ENCODE results near the gene COG1. TPM values are rescaled to one million over a fixed set of nuclear protein-coding genes. Genes with fewer than 3 reads are reported as not detected.

COG1 gene
- total and polyA plus RNA-seq, 11 donors: 20.2 to 78.7 (median 55.1) TPM

DNA sequence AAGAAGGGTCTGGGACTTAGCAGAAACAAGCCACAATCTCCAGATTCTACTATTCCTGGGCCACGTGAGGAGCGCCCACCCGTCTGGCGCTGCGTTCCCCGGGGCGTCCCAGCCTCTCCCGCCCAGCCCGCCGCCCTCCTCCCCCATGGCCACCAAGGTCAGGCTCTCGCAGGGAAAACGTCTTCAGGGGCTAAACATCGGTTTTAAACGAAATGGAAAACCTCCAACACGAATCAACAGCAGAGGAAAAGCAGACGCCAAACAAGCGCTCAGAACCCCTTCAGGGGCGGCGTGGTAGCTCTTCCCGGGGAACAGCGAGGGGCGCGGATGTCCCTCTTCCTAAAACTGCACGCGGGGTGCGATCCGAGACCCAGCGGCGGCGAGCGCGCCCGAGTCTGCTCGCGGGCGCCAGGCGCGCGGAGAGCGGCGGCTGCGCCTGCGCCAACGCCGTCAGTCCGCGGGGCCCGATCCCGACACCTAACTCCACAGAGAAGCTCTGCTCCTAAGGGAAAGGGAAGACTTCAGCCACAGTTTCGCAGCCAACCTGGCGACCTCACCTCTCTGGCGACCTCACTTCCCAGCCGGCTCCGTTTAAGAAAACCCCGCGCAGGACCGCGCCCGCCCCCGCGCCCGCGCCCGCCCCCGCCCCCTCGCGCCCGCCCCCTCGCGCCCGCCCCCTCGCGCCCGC is 505 bp upstream of the COG1 start:
- Histone ChIP-seq H3K36me3 (peaks cover 0 to 17% (median 12%) of the 10 kb centered on the region in 9 donors), H3K27me3 (no peaks in the 10 kb centered on the region), H3K4me1 (peaks cover 0 to 28% (median 16%) of the 10 kb centered on the region in 12 donors), H3K9me3 (no peaks in the 10 kb centered on the region), H3K4me3 (peak overlapping the region; percentile 44 to 100 (median 96)), H3K27ac (peak overlapping the region; percentile 67 to 94 (median 88))
- TF ChIP-seq, protein P1, sequence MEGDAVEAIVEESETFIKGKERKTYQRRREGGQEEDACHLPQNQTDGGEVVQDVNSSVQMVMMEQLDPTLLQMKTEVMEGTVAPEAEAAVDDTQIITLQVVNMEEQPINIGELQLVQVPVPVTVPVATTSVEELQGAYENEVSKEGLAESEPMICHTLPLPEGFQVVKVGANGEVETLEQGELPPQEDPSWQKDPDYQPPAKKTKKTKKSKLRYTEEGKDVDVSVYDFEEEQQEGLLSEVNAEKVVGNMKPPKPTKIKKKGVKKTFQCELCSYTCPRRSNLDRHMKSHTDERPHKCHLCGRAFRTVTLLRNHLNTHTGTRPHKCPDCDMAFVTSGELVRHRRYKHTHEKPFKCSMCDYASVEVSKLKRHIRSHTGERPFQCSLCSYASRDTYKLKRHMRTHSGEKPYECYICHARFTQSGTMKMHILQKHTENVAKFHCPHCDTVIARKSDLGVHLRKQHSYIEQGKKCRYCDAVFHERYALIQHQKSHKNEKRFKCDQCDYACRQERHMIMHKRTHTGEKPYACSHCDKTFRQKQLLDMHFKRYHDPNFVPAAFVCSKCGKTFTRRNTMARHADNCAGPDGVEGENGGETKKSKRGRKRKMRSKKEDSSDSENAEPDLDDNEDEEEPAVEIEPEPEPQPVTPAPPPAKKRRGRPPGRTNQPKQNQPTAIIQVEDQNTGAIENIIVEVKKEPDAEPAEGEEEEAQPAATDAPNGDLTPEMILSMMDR (IDR thresholded peaks at IDR 0.05): peak in 1 of 12 donors; percentile 12
- peak in 1 of 2 donors; percentile 11 for TF ChIP-seq POLR2A (IDR thresholded peaks at IDR 0.05)
- ATAC-seq (peak; percentile 52 to 83 (median 76)), DNase-seq (peak; percentile 57 to 83 (median 66))
- 0 to 1% (median 0%) methylated on average over 23 to 69 of the region's 74 CpGs for WGBS, 4 donors
- intact Hi-C loops (cut with DNase I): loop anchor here in 8 of 10 donors (1.0 to 5.0 kb wide), 7 partner anchors 38 to 465 kb away; partner anchors contain the start of gene SLC39A11 (in 1 of the 8)

DNA sequence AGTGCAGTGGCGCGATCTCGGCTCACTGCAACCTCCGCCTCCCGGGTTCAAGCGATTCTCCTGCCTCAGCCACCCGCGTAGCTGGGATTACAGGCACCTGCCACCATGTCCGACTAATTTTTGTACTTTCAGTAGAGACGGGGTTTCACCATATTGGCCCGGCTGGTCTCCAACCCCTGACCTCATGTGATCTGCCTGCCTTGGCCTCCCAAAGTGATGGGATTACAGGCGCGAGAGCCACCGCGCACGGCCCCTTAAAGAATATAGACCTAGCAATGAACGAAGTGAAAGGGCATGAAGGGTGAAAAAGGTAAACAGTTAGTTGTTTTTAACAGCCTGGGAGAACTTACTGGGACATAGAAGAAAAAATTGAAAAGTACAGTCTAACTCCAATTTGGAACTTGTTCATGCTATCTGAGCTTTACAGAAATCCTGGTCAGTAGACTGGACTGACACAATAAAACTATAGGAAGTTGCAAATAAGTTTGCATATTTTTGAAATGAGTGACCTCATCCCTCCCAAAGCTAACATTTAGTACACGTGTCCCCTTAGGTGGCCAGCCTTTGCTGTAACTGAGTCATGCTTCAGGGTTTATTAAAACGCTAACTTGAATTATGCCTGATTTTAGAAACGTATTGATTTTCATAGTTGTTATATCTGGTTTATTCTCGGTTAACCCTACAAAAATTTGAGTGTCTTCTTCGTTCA is 1.8 kb downstream of the COG1 start:
- H3K9me3 ChIP-seq: no peaks in the 10 kb centered on the region
- peak overlapping the region in 1 of 12 donors; percentile 4 for H3K4me3 ChIP-seq
- no peak overlapping the region for H3K27ac ChIP-seq
- TF ChIP-seq, protein P1 (IDR thresholded peaks at IDR 0.05): no peak
- no peak for TF ChIP-seq POLR2A (IDR thresholded peaks at IDR 0.05)
- ATAC-seq (no peak), DNase-seq (no peak)
- intact Hi-C loops (cut with DNase I): loop anchor here in 8 of 10 donors (5.0 kb wide), 5 partner anchors 38 to 467 kb away; partner anchors contain the start of gene SLC39A11 (in 1 of the 8)
- peaks cover 0 to 28% (median 16%) of the 10 kb centered on the region in 12 donors for H3K4me1 ChIP-seq
- H3K36me3 ChIP-seq: peaks cover 0 to 40% (median 35%) of the 10 kb centered on the region in 9 donors
- WGBS, 4 donors: 85 to 93% (median 91%) methylated on average over 22 of the region's 22 CpGs
- no peaks in the 10 kb centered on the region for H3K27me3 ChIP-seq

DNA sequence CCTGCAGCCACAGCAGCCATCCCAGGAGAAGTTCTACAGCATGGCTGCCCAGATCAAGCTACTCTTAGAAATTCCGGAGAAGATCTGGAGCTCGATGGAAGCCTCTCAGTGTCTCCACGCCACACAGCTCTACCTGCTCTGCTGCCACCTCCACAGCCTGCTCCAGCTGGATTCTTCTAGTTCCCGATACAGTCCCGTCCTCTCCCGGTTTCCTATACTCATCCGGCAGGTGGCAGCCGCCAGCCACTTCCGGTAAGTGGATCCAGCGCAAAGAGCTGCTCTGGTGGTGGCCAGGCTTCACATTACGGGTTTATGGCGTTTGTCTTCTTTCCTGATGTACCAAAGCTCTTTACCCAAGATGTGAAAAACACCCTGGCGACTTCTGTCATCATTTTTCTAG is 3.6 kb downstream of the COG1 start:
- H3K36me3 ChIP-seq: peaks cover 0 to 59% (median 54%) of the 10 kb centered on the region in 9 donors
- H3K4me3 ChIP-seq: no peak overlapping the region
- no peaks in the 10 kb centered on the region for H3K9me3 ChIP-seq
- DNase-seq (peak in 1 of 5 donors; percentile 23), ATAC-seq (no peak)
- H3K27ac ChIP-seq: no peak overlapping the region
- TF ChIP-seq, protein P1 (IDR thresholded peaks at IDR 0.05): peak in 6 of 12 donors; percentile 7 to 50 (median 22)
- TF ChIP-seq POLR2A (IDR thresholded peaks at IDR 0.05): no peak
- 63 to 73% (median 68%) methylated on average over 13 of the region's 13 CpGs for WGBS, 4 donors
- peaks cover 0 to 25% (median 16%) of the 10 kb centered on the region in 12 donors for H3K4me1 ChIP-seq
- intact Hi-C loops (cut with DNase I): loop anchor here in 3 of 10 donors (5.0 kb wide), 3 partner anchors 36 to 171 kb away; a partner anchor contains a TSS
- no peaks in the 10 kb centered on the region for H3K27me3 ChIP-seq

DNA sequence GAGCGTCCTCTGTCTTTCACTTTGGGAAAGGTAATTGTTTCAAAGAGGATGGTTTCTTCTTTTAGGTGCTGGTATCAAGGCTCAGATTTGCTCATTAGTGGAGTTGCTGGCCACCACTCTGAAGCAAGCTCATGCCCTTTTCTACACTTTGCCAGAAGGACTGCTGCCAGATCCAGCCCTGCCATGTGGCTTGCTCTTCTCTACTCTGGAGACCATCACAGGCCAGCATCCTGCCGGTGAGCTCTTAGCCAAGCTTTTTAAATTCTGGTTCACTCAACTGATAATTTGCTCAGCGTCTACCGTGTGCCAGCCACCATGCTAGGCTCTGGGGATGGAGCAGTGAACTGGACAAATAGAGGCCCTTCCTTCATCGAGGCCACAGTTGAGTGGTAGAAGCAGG is 4.3 kb downstream of the COG1 start:
- intact Hi-C loops (cut with DNase I): loop anchor here in 3 of 10 donors (5.0 kb wide), 3 partner anchors 35 to 170 kb away; a partner anchor contains a TSS
- TF ChIP-seq, protein P1 (IDR thresholded peaks at IDR 0.05): no peak
- TF ChIP-seq POLR2A (IDR thresholded peaks at IDR 0.05): no peak
- H3K27me3 ChIP-seq: no peaks in the 10 kb centered on the region
- no peak overlapping the region for H3K27ac ChIP-seq
- peaks cover 0 to 65% (median 60%) of the 10 kb centered on the region in 9 donors for H3K36me3 ChIP-seq
- H3K4me1 ChIP-seq: peaks cover 0 to 19% (median 11%) of the 10 kb centered on the region in 12 donors
- no peak for ATAC-seq
- DNase-seq: no peak
- no peak overlapping the region for H3K4me3 ChIP-seq
- no peaks in the 10 kb centered on the region for H3K9me3 ChIP-seq
- 67 to 86% (median 72%) methylated on average over 5 of the region's 5 CpGs for WGBS, 4 donors
